ENCODE measurements around the gene STAG1. TPM values are rescaled to one million over a fixed set of nuclear protein-coding genes. Genes with fewer than 3 reads are reported as not detected.

STAG1 gene
- total and polyA plus RNA-seq, 2 of the 13 experiments (the other 11 are each of a cell fraction or from before 2014, with no cell fraction given) = 6.2 to 25.9 TPM

- TF ChIP-seq ZHX1 (CRISPR knock-in tag; IDR thresholded peaks at IDR 0.05; ENCODE audit: low read depth) (peak; percentile 75), ZNF75D (CRISPR knock-in tag; IDR thresholded peaks at IDR 0.05; ENCODE audit: borderline replicate concordance) (no peak), STAG1 (CRISPR knock-in tag; IDR thresholded peaks at IDR 0.05) (peak; percentile 44), ZNF280B (CRISPR knock-in tag; IDR thresholded peaks at IDR 0.05; ENCODE audit: borderline replicate concordance) (peak; percentile 35; the same call in 1 of the 2 replicates), CC2D1A (CRISPR knock-in tag; IDR thresholded peaks at IDR 0.05) (no peak), SNAPC2 (CRISPR knock-in tag; IDR thresholded peaks at IDR 0.05) (peak; percentile 62; the same call in 1 of the 2 replicates), ZBTB37 (CRISPR knock-in tag; IDR thresholded peaks at IDR 0.05) (no peak; the same call in 1 of the 2 replicates), ZMYM2 (CRISPR knock-in tag; IDR thresholded peaks at IDR 0.05) (peak; percentile 78), GPBP1L1 (CRISPR knock-in tag; IDR thresholded peaks at IDR 0.05) (no peak), UBTF (CRISPR knock-in tag; IDR thresholded peaks at IDR 0.05) (peak; percentile 69), NONO (IDR thresholded peaks at IDR 0.05) (no peak), NONO (CRISPR knock-in tag; conservative IDR thresholded peaks at IDR 0.05) (peak; percentile 99), ZFAT (CRISPR knock-in tag; conservative IDR thresholded peaks at IDR 0.05) (no peak; the same call in 1 of the 2 replicates), ZNF564 (CRISPR knock-in tag; IDR thresholded peaks at IDR 0.05) (peak; percentile 69; the same call in 1 of the 2 replicates), ETS1 (CRISPR knock-in tag; IDR thresholded peaks at IDR 0.05) (no peak), ZBTB8A (CRISPR knock-in tag; IDR thresholded peaks at IDR 0.05; ENCODE audit: borderline replicate concordance, low read depth) (no peak)
Observed at GRCh38 chr3:136752422-136753325, 496 bp upstream of the STAG1 start (continued).

All from HepG2 (cell line).